H1 (cell line): ENCODE results near the gene SPRING1. TPM values are rescaled to one million over a fixed set of nuclear protein-coding genes. Genes with fewer than 3 reads are reported as not detected.

Experiments used
- CTCF ChIA-PET: fragments of 300-600 bp; sonication (Branson Sonifier 250); formaldehyde crosslinking; loops from one replicate; lab custom pipeline; 2021; ENCODE audit not compliant: partially characterized antibody; lab: Charles Lee
- POLR2A ChIA-PET: fragments of 300-600 bp; sonication (Branson Sonifier 250); formaldehyde crosslinking; loops from one replicate; lab custom pipeline; 2021; ENCODE audit warnings: inconsistent platforms; ENCODE audit not compliant: partially characterized antibody; lab: Charles Lee
- DNase-seq, 2 experiments: peaks; one replicate each; pipeline versions ENCODE4 v3.0.0 to v3.0.0-alpha.2; 2010 to 2022; ENCODE audit warnings: low spot score in 2 of 2, low read depth in 1 of 2, mixed read lengths in 1 of 2
- FAIRE-seq: peaks from 2 replicates; lab custom pipeline; 2011; peaks lifted over from hg19 to GRCh38; lab: Jason Lieb, UNC
- H2AFZ ChIP-seq: 2 replicates; pipeline ENCODE4 v1.8.1; 2012; ENCODE audit warnings: low read length, inconsistent platforms
- H2AK5ac ChIP-seq: 2 replicates; pipeline ENCODE4 v1.6.1; 2013; ENCODE audit warnings: low read depth, low read length
- H2BK120ac ChIP-seq: replicated peaks from 2 replicates; pipeline ENCODE3; 2013; ENCODE audit warnings: low read depth, low read length, inconsistent platforms
- H2BK12ac ChIP-seq: 2 replicates; pipeline ENCODE4 v1.6.1; 2013; ENCODE audit warnings: low read depth, low read length
- H2BK15ac ChIP-seq: 2 replicates; pipeline ENCODE4 v1.6.1; 2013; ENCODE audit warnings: low read length
- H2BK20ac ChIP-seq: 2 replicates; pipeline ENCODE4 v1.6.1; 2013; ENCODE audit warnings: low read length
- H2BK5ac ChIP-seq: 2 replicates; pipeline ENCODE4 v1.6.1; 2013; ENCODE audit warnings: low read depth, low read length
- H3K14ac ChIP-seq: 2 replicates; pipeline ENCODE4 v1.6.1; 2013; ENCODE audit warnings: inconsistent platforms; ENCODE audit not compliant: insufficient read length
- H3K18ac ChIP-seq: 2 replicates; pipeline ENCODE4 v1.6.1; 2013; ENCODE audit warnings: low read length; ENCODE audit errors: extremely low read depth
- H3K23ac ChIP-seq: 2 replicates; pipeline ENCODE4 v1.6.1; 2013; ENCODE audit warnings: inconsistent platforms; ENCODE audit not compliant: insufficient read length
- H3K23me2 ChIP-seq: 2 replicates; pipeline ENCODE4 v1.6.1; 2013; ENCODE audit warnings: low read depth, low read length
- H3K27ac ChIP-seq: 2 replicates; pipeline ENCODE4 v1.6.1; 2011; ENCODE audit warnings: low read depth, low read length, inconsistent platforms
- H3K27me3 ChIP-seq, 4 experiments: replicated peaks in 1 of 4; 1 replicate in 1 of 4; 2 replicates in 3 of 4; pipeline versions ENCODE4 v1.6.1 to v1.8.1; 2011 to 2013; ENCODE audit warnings: low read length in 3 of 4, mild to moderate bottlenecking in 3 of 4, inconsistent platforms in 2 of 4, mixed read lengths in 2 of 4, moderate library complexity in 1 of 4; ENCODE audit not compliant: control insufficient read depth in 3 of 4, insufficient read depth in 3 of 4; ENCODE audit errors: extremely low read depth in 1 of 4
- H3K36me3 ChIP-seq, 4 experiments: 2 replicates each; pipeline versions ENCODE4 v1.6.1 to v1.8.1; 2011 to 2013; ENCODE audit warnings: mild to moderate bottlenecking in 4 of 4, low read length in 3 of 4, moderate library complexity in 2 of 4, control low read depth in 1 of 4, inconsistent platforms in 1 of 4; ENCODE audit not compliant: insufficient read depth in 4 of 4, control insufficient read depth in 2 of 4
- H3K4ac ChIP-seq: replicated peaks from 2 replicates; pipeline ENCODE3; 2013; ENCODE audit warnings: low read length, low read depth, mixed read lengths, inconsistent platforms; ENCODE audit not compliant: insufficient read length
- H3K4me1 ChIP-seq, 4 experiments: replicated peaks in 1 of 4; 1 replicate in 1 of 4; 2 replicates in 3 of 4; pipeline versions ENCODE4 v1.6.1 to v1.8.1; 2011 to 2013; ENCODE audit warnings: low read length in 3 of 4, inconsistent platforms in 2 of 4, mixed read lengths in 1 of 4; ENCODE audit not compliant: insufficient read depth in 4 of 4, control insufficient read depth in 3 of 4
- H3K4me2 ChIP-seq, 2 experiments: 2 replicates each; pipeline versions ENCODE4 v1.6.1 to v1.8.1; 2011 to 2013; ENCODE audit warnings: low read depth in 2 of 2, low read length in 2 of 2, control low read depth in 1 of 2, inconsistent platforms in 1 of 2, mild to moderate bottlenecking in 1 of 2; ENCODE audit not compliant: insufficient read depth in 1 of 2
- H3K4me3 ChIP-seq, 4 experiments: fragments of 200-600, 300-600 bp in 1 of 4; sonication (generic), shearing (Covaris generic), sonication (Bioruptor Twin) in 1 of 4; 2 replicates each; pipeline versions ENCODE4 v1.5.1 to v1.8.1; 2011 to 2016; ENCODE audit warnings: low read length in 4 of 4, low read depth in 3 of 4, control low read depth in 2 of 4, inconsistent platforms in 2 of 4, mild to moderate bottlenecking in 2 of 4, mixed read lengths in 1 of 4, moderate library complexity in 1 of 4; ENCODE audit not compliant: insufficient read depth in 2 of 4; ENCODE audit errors: extremely low read depth in 1 of 4
- H3K56ac ChIP-seq: replicated peaks from 2 replicates; pipeline ENCODE3; 2013; ENCODE audit warnings: low read depth, mild to moderate bottlenecking, mixed read lengths, low read length, inconsistent platforms; ENCODE audit not compliant: insufficient read length
- H3K79me1 ChIP-seq: 2 replicates; pipeline ENCODE4 v1.6.1; 2013; ENCODE audit warnings: low read depth, low read length, control low read depth
- H3K79me2 ChIP-seq, 2 experiments: 2 replicates each; pipeline versions ENCODE4 v1.6.1 to v1.8.1; 2012 to 2013; ENCODE audit warnings: low read length in 2 of 2, mild to moderate bottlenecking in 2 of 2, inconsistent platforms in 1 of 2; ENCODE audit not compliant: insufficient read depth in 2 of 2, control insufficient read depth in 1 of 2
- H3K9ac ChIP-seq, 4 experiments: replicated peaks in 1 of 4; 1 replicate in 1 of 4; 2 replicates in 3 of 4; pipeline versions ENCODE4 v1.6.1 to v1.8.1; 2011 to 2013; ENCODE audit warnings: low read depth in 3 of 4, low read length in 3 of 4, control low read depth in 2 of 4, mild to moderate bottlenecking in 2 of 4, moderate library complexity in 2 of 4, inconsistent platforms in 1 of 4; ENCODE audit errors: extremely low read depth in 1 of 4
- H3K9me3 ChIP-seq, 2 experiments: 2 replicates each; pipeline versions ENCODE4 v1.6.1 to v1.8.1; 2012 to 2013; ENCODE audit warnings: mild to moderate bottlenecking in 2 of 2, moderate library complexity in 2 of 2, control low read depth in 1 of 2, inconsistent platforms in 1 of 2, low read depth in 1 of 2, low read length in 1 of 2, mixed read lengths in 1 of 2; ENCODE audit not compliant: insufficient read depth in 2 of 2
- H4K20me1 ChIP-seq, 2 experiments: replicated peaks in 1 of 2; 2 replicates each; pipeline versions ENCODE3 to v1.8.1; 2011 to 2013; ENCODE audit warnings: inconsistent platforms in 2 of 2, low read length in 2 of 2, mild to moderate bottlenecking in 1 of 2; ENCODE audit not compliant: insufficient read depth in 2 of 2, control insufficient read depth in 1 of 2
- H4K5ac ChIP-seq: 2 replicates; pipeline ENCODE4 v1.6.1; 2013; ENCODE audit warnings: low read length, low read depth, mixed read lengths, inconsistent platforms; ENCODE audit not compliant: insufficient read length
- H4K8ac ChIP-seq: 2 replicates; pipeline ENCODE4 v1.8.0; 2013; ENCODE audit warnings: mild to moderate bottlenecking, moderate library complexity, low read length, inconsistent platforms; ENCODE audit not compliant: insufficient read depth; ENCODE audit errors: extremely low read depth
- H4K91ac ChIP-seq: replicated peaks from 2 replicates; pipeline ENCODE3; 2013; ENCODE audit warnings: low read length, mixed read lengths, inconsistent platforms; ENCODE audit not compliant: insufficient read length
- BCL11A ChIP-seq, 2 experiments: IDR thresholded peaks; one replicate each; pipeline ENCODE4 v1.6.1; 2011; ENCODE audit warnings: low read depth in 2 of 2, low read length in 2 of 2, mild to moderate bottlenecking in 2 of 2
- CBX5 ChIP-seq: fragments of 300-800, 300-1000 bp; sonication (generic); IDR thresholded peaks from 2 replicates; pipeline ENCODE4 v1.7.1; 2016; ENCODE audit warnings: antibody characterized with exemption, low read length, low read depth
- CHD1 ChIP-seq: IDR thresholded peaks from 2 replicates; pipeline ENCODE4 v1.6.1; 2012; ENCODE audit warnings: low read depth, low read length, improper control_type of control experiment
- CTBP2 ChIP-seq: IDR thresholded peaks from 2 replicates; pipeline ENCODE4 v1.7.0; 2011; ENCODE audit warnings: borderline replicate concordance, mild to moderate bottlenecking, moderate library complexity, mixed read lengths, low read length; ENCODE audit not compliant: insufficient read depth, insufficient read length
- SP4 ChIP-seq: IDR thresholded peaks from 2 replicates; pipeline ENCODE4 v1.6.1; 2012; ENCODE audit warnings: low read length, inconsistent platforms
- WGBS, 2 experiments: shearing (Covaris generic) in 1 of 2; methylation state at CpG; one replicate each; pipeline versions ENCODE4 v1.1.6 to v1.1.7; 2013 to 2015; ENCODE audit warnings: low lambda C conversion rate in 2 of 2, mixed read lengths in 2 of 2, inconsistent platforms in 1 of 2, low coverage in 1 of 2, missing lambda C conversion rate in 1 of 2; ENCODE audit not compliant: insufficient replicate concordance in 2 of 2, insufficient coverage in 1 of 2, insufficient read length in 1 of 2; ENCODE audit errors: extremely low coverage in 1 of 2, missing lambda C conversion rate in 1 of 2; 5-methylcytosine and 5-hydroxymethylcytosine counted together
- polyA plus RNA-seq, 7 experiments: library from polyadenylated mRNA; depleted of rRNA in 3 of 7; stranded (reverse) in 5 of 7; unstranded in 2 of 7; fragments of >200 nt in 5 of 7; fragments of 200-250 nt in 2 of 7; gene quantifications; 1 replicate in 5 of 7; 2 replicates in 1 of 7; 4 replicates in 1 of 7; pipeline versions ENCODE4 v1.2.1 to v1.2.3, GENCODE V29; 2011 to 2013; ENCODE audit warnings: missing spikeins in 2 of 7, mixed read lengths in 2 of 7
- total RNA-seq: library from RNA; stranded (reverse); fragmentation: NEBNext Ultra II Directional; extraction: Animal tissue kit (Norgen Biotek cat#: 25700); gene quantifications from 2 replicates; pipeline ENCODE4 v1.2.1, GENCODE V29; 2021

Gene SPRING1
- total and polyA plus RNA-seq, 2 of the 8 experiments (the other 6 are each of a cell fraction or from before 2014, with no cell fraction given) = 14.3 to 46.5 TPM

DNA sequence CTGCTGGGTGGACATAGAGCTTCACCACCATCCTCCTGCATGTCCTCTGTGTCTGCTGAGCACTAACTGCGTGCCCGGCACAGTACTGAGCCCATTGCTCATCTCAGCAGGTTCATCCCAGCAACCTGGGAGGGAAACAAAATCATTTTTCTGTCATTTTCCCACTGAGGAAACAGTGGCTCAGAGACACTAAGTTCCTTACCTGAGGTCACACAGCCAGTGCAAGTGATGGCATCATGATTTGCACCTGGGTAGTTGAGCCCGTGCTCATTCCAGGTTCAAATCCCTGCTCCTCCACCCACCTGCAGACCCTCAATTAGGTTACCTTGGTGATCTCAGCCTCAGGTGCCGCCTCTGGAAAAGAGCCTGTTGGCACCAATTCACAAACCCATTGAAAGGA lies 23.6 kb upstream of the SPRING1 start:
- H3K14ac ChIP-seq = no peak overlapping the region
- 89% methylated on average over 4 of the region's 4 CpGs; no CpG with 5 or more reads in 1 of the 2 experiments for WGBS, 2 experiments

More for the DNA sequence above, 23.6 kb upstream of the SPRING1 start:
- DNase-seq (no peak), FAIRE-seq (no peak)
- POLR2A ChIA-PET = no interaction called here
- no peak overlapping the region for H3K4me2 ChIP-seq
- no peak overlapping the region for H3K18ac ChIP-seq
- H3K4me3 ChIP-seq = no peak overlapping the region
- no peak overlapping the region for H3K9ac ChIP-seq
- H2BK120ac ChIP-seq = no peak overlapping the region
- no peak overlapping the region for H2BK15ac ChIP-seq
- no peak overlapping the region for H2BK12ac ChIP-seq
- H2BK5ac ChIP-seq = no peak overlapping the region
- H3K9me3 ChIP-seq = no peaks in the 10 kb centered on the region
- no peaks in the 10 kb centered on the region for H4K20me1 ChIP-seq
- H3K79me1 ChIP-seq = peaks cover 3% of the 10 kb centered on the region; the same call in 1 of the 2 replicates
- H3K27me3 ChIP-seq = no peaks in the 10 kb centered on the region
- CTCF ChIA-PET = interaction anchor here (0.7 to 4.1 kb wide), 4 partner anchors 8 to 121 kb away, joined by 3 to 26 read pairs (median 12); no protein-coding TSS in a partner anchor
- H3K23ac ChIP-seq = no peak overlapping the region
- H3K56ac ChIP-seq = no peak overlapping the region
- H2AFZ ChIP-seq = no peak overlapping the region
- H2BK20ac ChIP-seq = no peak overlapping the region
- H4K8ac ChIP-seq = no peak overlapping the region
- H2AK5ac ChIP-seq = no peak overlapping the region
- H3K4me1 ChIP-seq = no peaks in the 10 kb centered on the region; a peak in 2 of 7 replicates
- no peaks in the 10 kb centered on the region for H3K23me2 ChIP-seq
- H3K36me3 ChIP-seq = peaks cover 0 to 7% (median under 1%) of the 10 kb centered on the region in 4 experiments; a peak in 5 of 8 replicates
- H3K4ac ChIP-seq = no peak overlapping the region
- H4K5ac ChIP-seq = no peak overlapping the region
- H4K91ac ChIP-seq = no peak overlapping the region
- TF ChIP-seq SP4 (no peak), CBX5 (no peak), CHD1 (no peak), BCL11A (IDR thresholded peaks at IDR 0.05; ENCODE audit: low read depth in 2 of 2, low read length in 2 of 2) (no peak), CTBP2 (no peak)
- H3K27ac ChIP-seq = no peak overlapping the region
- H3K79me2 ChIP-seq = no peaks in the 10 kb centered on the region; a peak in 1 of 4 replicates
